Measurements from ENCODE around the gene CDK6. TPM values are rescaled to one million over a fixed set of nuclear protein-coding genes. Genes with fewer than 3 reads are reported as not detected.

The CDK6 gene
- total and polyA plus RNA-seq, 9 of the 15 experiments (the other 6 are each of a cell fraction or from before 2014, with no cell fraction given): 7.6 to 109 (median 44.4) TPM

GRCh38 chr7:92729751-92730150 lies 106.6 kb downstream of the CDK6 start (continued):
- no peak for TF ChIP-seq MXD1 (CRISPR knock-in tag; IDR thresholded peaks at IDR 0.05; ENCODE audit: borderline replicate concordance, poor library complexity, severe bottlenecking)
- TF ChIP-seq NFIC (IDR thresholded peaks at IDR 0.05): peak; percentile 29; the same call in 1 of the 2 replicates
- TF ChIP-seq ZNF644 (tag; IDR thresholded peaks at IDR 0.05; ENCODE audit: low read depth): no peak
- TF ChIP-seq TEAD1 (CRISPR knock-in tag; IDR thresholded peaks at IDR 0.05): 0 out of 4 replicates have a peak, but pooled peaks of 1 of the 2 experiments have one; percentile 20
- TF ChIP-seq MYC (IDR thresholded peaks at IDR 0.05; ENCODE audit: low read depth, low read length): no peak
- TF ChIP-seq MYC (CRISPR knock-in tag; IDR thresholded peaks at IDR 0.05; ENCODE audit: borderline replicate concordance, low read depth): no peak
- no peak for TF ChIP-seq ZNF668 (CRISPR knock-in tag; IDR thresholded peaks at IDR 0.05)
- TF ChIP-seq NCOA1 (IDR thresholded peaks at IDR 0.05; ENCODE audit: low read depth): no peak
- TF ChIP-seq ETV6 (IDR thresholded peaks at IDR 0.05; ENCODE audit: borderline replicate concordance in 1 of 2, low read depth in 2 of 2, low read length in 1 of 2): no peak
- TF ChIP-seq ETV6 (CRISPR knock-in tag; IDR thresholded peaks at IDR 0.05; ENCODE audit: borderline replicate concordance): no peak
- no peak for TF ChIP-seq ZBTB8A (IDR thresholded peaks at IDR 0.05; ENCODE audit: partially characterized antibody)
- TF ChIP-seq TRIM24 (IDR thresholded peaks at IDR 0.05): no peak
- no peak for TF ChIP-seq ZNF764 (CRISPR knock-in tag; IDR thresholded peaks at IDR 0.05; ENCODE audit: low read depth)
- 0 out of 2 replicates have a peak, but pooled peaks have one; percentile 1 for TF ChIP-seq ZNF584 (CRISPR knock-in tag; IDR thresholded peaks at IDR 0.05; ENCODE audit: low read depth)
- TF ChIP-seq NR2F6 (CRISPR knock-in tag; IDR thresholded peaks at IDR 0.05): no peak
- no peak for TF ChIP-seq PRMT5 (CRISPR knock-in tag; IDR thresholded peaks at IDR 0.05)
- TF ChIP-seq IFI16 (CRISPR knock-in tag; IDR thresholded peaks at IDR 0.05): no peak
- TF ChIP-seq E2F4 (CRISPR knock-in tag; IDR thresholded peaks at IDR 0.05; ENCODE audit: low read depth): no peak
- no peak for TF ChIP-seq NCOR1 (IDR thresholded peaks at IDR 0.05)
- no peak for TF ChIP-seq ZNF165 (CRISPR knock-in tag; IDR thresholded peaks at IDR 0.05; ENCODE audit: borderline replicate concordance)
- no peak for TF ChIP-seq ZNF277 (CRISPR knock-in tag; IDR thresholded peaks at IDR 0.05; ENCODE audit: borderline replicate concordance)
- no peak for TF ChIP-seq GATAD2A (IDR thresholded peaks at IDR 0.05)
- TF ChIP-seq TEAD4 (IDR thresholded peaks at IDR 0.05; ENCODE audit: low read length): no peak
- no peak for TF ChIP-seq TEAD4 (CRISPR knock-in tag; IDR thresholded peaks at IDR 0.05; ENCODE audit: borderline replicate concordance)
- TF ChIP-seq ZFP30 (CRISPR knock-in tag; IDR thresholded peaks at IDR 0.05; ENCODE audit: borderline replicate concordance): no peak
- TF ChIP-seq ZNF121 (CRISPR knock-in tag; conservative IDR thresholded peaks at IDR 0.05): peak; percentile 43; the same call in 1 of the 2 replicates
- TF ChIP-seq CXXC5 (CRISPR knock-in tag; IDR thresholded peaks at IDR 0.05): 0 out of 2 replicates have a peak, but pooled peaks have one; percentile 13
- TF ChIP-seq CSDE1 (IDR thresholded peaks at IDR 0.05): no peak
- no peak for TF ChIP-seq SMARCB1 (IDR thresholded peaks at IDR 0.05; ENCODE audit: insufficient read length, low read depth)

All from K562 (cell line).